Osteoblast (primary cell): ENCODE results near the gene IQCM. TPM values are rescaled to one million over a fixed set of nuclear protein-coding genes. Genes with fewer than 3 reads are reported as not detected.

Experiments
- DNase-seq: peaks from one replicate; pipeline ENCODE4 v3.0.0; 2011; ENCODE audit warnings: low spot score, mixed read lengths; ENCODE audit not compliant: insufficient read length; ENCODE audit errors: missing footprints
- H2AFZ ChIP-seq: 2 replicates; pipeline ENCODE4 v1.6.0; 2011; ENCODE audit warnings: mild to moderate bottlenecking, low read length
- H3K27ac ChIP-seq: 2 replicates; pipeline ENCODE4 v1.5.1; 2011; ENCODE audit warnings: mild to moderate bottlenecking, low read depth, low read length, moderate library complexity
- H3K27me3 ChIP-seq: 2 replicates; pipeline ENCODE4 v1.6.0; 2012; ENCODE audit warnings: mild to moderate bottlenecking, control low read depth, inconsistent platforms, low read length, moderate library complexity; ENCODE audit not compliant: insufficient read depth
- H3K36me3 ChIP-seq: 2 replicates; pipeline ENCODE4 v1.5.1; 2011; ENCODE audit warnings: mild to moderate bottlenecking, low read length, control low read depth, moderate library complexity; ENCODE audit not compliant: insufficient read depth
- H3K4me1 ChIP-seq: 2 replicates; pipeline ENCODE4 v1.5.1; 2011; ENCODE audit warnings: mild to moderate bottlenecking, low read length, control low read depth, moderate library complexity; ENCODE audit not compliant: insufficient read depth
- H3K4me2 ChIP-seq: 2 replicates; pipeline ENCODE4 v1.6.0; 2011; ENCODE audit warnings: mild to moderate bottlenecking, low read length; ENCODE audit not compliant: insufficient read depth
- H3K4me3 ChIP-seq: fragments of 200-600 bp; sonication (generic); 3 replicates; pipeline ENCODE4 v1.5.1; 2012; ENCODE audit warnings: mild to moderate bottlenecking, low read length, inconsistent platforms; ENCODE audit not compliant: insufficient read depth
- H3K79me2 ChIP-seq: 2 replicates; pipeline ENCODE4 v1.6.0; 2012; ENCODE audit warnings: mild to moderate bottlenecking, low read length, control low read depth, inconsistent platforms; ENCODE audit not compliant: insufficient read depth
- H3K9me3 ChIP-seq: 2 replicates; pipeline ENCODE4 v1.5.1; 2011; ENCODE audit warnings: low read depth, low read length, control low read depth
- H4K20me1 ChIP-seq: 2 replicates; pipeline ENCODE4 v1.6.0; 2012; ENCODE audit warnings: mild to moderate bottlenecking, low read length, control low read depth; ENCODE audit not compliant: insufficient read depth
- CTCF ChIP-seq: IDR thresholded peaks from 2 replicates; pipeline ENCODE4 v1.5.1; 2011; ENCODE audit warnings: mild to moderate bottlenecking, low read depth, low read length, moderate library complexity; ENCODE audit errors: extremely low read depth
- total RNA-seq: library from RNA; depleted of rRNA; stranded (reverse); fragments of >200 nt; gene quantifications from 2 replicates; pipeline ENCODE4 v1.2.3, GENCODE V29; 2012

Gene IQCM
- total RNA-seq, 1 donor, result not detected

- Histone ChIP-seq H3K9me3 (no peaks in the 10 kb centered on the region), H3K27me3 (no peaks in the 10 kb centered on the region), H3K4me3 (no peak overlapping the region), H3K36me3 (no peaks in the 10 kb centered on the region), H3K27ac (no peak overlapping the region), H3K4me1 (no peaks in the 10 kb centered on the region), H4K20me1 (no peaks in the 10 kb centered on the region), H3K4me2 (no peak overlapping the region), H3K79me2 (no peaks in the 10 kb centered on the region), H2AFZ (no peak overlapping the region)
- TF ChIP-seq CTCF, result no peak
- DNase-seq, result no peak
These were observed 22.4 kb upstream of the IQCM start for GRCh38 chr4:149838036-149838435.

- no peaks in the 10 kb centered on the region for H3K4me1 ChIP-seq
- H3K36me3 ChIP-seq, result no peaks in the 10 kb centered on the region
- H3K9me3 ChIP-seq, result no peaks in the 10 kb centered on the region
- H2AFZ ChIP-seq, result no peak overlapping the region
- TF ChIP-seq CTCF, result no peak
- H3K27ac ChIP-seq, result no peak overlapping the region
- peak; percentile 26 for DNase-seq
- no peak overlapping the region for H3K4me2 ChIP-seq
- no peaks in the 10 kb centered on the region for H3K27me3 ChIP-seq
- H3K4me3 ChIP-seq, result no peak overlapping the region
- H3K79me2 ChIP-seq, result no peaks in the 10 kb centered on the region
- H4K20me1 ChIP-seq, result no peaks in the 10 kb centered on the region
These were observed 20.9 kb upstream of the IQCM start for GRCh38 chr4:149836546-149836945.

GRCh38 chr4:149835280-149835679 lies 19.6 kb upstream of the IQCM start:
- Histone ChIP-seq H3K9me3 (no peaks in the 10 kb centered on the region), H3K4me3 (no peak overlapping the region), H2AFZ (no peak overlapping the region), H3K27ac (no peak overlapping the region), H3K27me3 (no peaks in the 10 kb centered on the region), H3K79me2 (no peaks in the 10 kb centered on the region), H3K4me1 (no peaks in the 10 kb centered on the region), H4K20me1 (no peaks in the 10 kb centered on the region), H3K36me3 (no peaks in the 10 kb centered on the region), H3K4me2 (no peak overlapping the region)
- DNase-seq, result no peak
- TF ChIP-seq CTCF, result no peak

- no peaks in the 10 kb centered on the region for H3K4me1 ChIP-seq
- DNase-seq, result no peak
These were observed 16.1 kb upstream of the IQCM start for GRCh38 chr4:149831656-149832208.

More at GRCh38 chr4:149831656-149832208, 16.1 kb upstream of the IQCM start:
- H3K27ac ChIP-seq, result no peak overlapping the region
- TF ChIP-seq CTCF, result no peak
- no peak overlapping the region for H2AFZ ChIP-seq
- no peak overlapping the region for H3K4me2 ChIP-seq
- H3K4me3 ChIP-seq, result no peak overlapping the region
- H3K36me3 ChIP-seq, result no peaks in the 10 kb centered on the region
- H3K79me2 ChIP-seq, result no peaks in the 10 kb centered on the region
- no peaks in the 10 kb centered on the region for H4K20me1 ChIP-seq
- no peaks in the 10 kb centered on the region for H3K9me3 ChIP-seq
- no peaks in the 10 kb centered on the region for H3K27me3 ChIP-seq
